ENCODE data around the gene IDH2.

The IDH2 gene

DNA sequence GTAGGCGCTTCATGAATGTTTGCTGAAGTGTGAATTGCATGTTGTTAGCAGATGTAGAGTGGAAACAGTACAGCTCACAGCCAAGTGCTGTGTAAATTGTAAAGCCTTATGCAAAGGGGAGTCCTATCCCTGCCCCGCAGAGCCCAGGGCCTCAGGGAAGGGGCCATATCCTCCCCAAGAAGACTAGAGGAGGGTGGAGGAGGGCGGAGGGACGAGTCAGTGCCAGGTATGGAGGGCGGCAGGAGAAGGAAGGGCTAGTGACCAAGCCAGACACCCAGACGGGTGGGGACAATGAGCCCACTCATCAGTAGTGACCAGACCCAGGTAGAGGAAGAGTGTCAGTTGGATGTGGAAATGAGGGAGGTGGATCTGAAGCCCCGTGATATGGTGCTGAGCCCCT is 56.0 kb downstream of the IDH2 start:
- TF ChIP-seq, protein P1, sequence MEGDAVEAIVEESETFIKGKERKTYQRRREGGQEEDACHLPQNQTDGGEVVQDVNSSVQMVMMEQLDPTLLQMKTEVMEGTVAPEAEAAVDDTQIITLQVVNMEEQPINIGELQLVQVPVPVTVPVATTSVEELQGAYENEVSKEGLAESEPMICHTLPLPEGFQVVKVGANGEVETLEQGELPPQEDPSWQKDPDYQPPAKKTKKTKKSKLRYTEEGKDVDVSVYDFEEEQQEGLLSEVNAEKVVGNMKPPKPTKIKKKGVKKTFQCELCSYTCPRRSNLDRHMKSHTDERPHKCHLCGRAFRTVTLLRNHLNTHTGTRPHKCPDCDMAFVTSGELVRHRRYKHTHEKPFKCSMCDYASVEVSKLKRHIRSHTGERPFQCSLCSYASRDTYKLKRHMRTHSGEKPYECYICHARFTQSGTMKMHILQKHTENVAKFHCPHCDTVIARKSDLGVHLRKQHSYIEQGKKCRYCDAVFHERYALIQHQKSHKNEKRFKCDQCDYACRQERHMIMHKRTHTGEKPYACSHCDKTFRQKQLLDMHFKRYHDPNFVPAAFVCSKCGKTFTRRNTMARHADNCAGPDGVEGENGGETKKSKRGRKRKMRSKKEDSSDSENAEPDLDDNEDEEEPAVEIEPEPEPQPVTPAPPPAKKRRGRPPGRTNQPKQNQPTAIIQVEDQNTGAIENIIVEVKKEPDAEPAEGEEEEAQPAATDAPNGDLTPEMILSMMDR (IDR thresholded peaks at IDR 0.05; ENCODE audit: low read depth, low read length): no peak
- no peak overlapping the region for H3K4me3 ChIP-seq (ENCODE audit: low read depth, low read length)

DNA sequence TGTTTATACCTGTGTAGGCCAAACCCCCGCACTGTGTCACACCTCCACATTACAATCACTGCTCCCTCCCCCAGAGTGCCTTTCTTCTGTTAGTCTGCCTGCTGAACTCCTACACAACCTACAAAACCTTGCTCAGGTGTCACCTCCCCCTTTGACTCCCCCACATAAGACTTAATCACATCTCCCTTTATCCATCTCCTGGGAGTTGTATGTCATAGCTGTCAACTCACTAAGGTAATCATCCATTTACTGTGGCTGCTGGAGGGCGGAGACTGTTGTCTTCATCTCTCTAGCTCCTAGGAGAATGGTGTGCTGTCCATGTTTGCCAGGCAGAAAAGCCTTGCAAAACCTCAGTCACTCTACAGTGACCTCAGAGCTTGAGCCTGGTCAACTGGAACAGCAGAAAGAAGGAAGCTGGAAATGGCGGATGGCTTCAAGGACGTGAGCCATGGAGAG is 57.3 kb downstream of the IDH2 start:
- no peak overlapping the region for H3K4me3 ChIP-seq (ENCODE audit: low read depth, low read length)
- TF ChIP-seq, protein P1 (IDR thresholded peaks at IDR 0.05; ENCODE audit: low read depth, low read length): no peak

DNA sequence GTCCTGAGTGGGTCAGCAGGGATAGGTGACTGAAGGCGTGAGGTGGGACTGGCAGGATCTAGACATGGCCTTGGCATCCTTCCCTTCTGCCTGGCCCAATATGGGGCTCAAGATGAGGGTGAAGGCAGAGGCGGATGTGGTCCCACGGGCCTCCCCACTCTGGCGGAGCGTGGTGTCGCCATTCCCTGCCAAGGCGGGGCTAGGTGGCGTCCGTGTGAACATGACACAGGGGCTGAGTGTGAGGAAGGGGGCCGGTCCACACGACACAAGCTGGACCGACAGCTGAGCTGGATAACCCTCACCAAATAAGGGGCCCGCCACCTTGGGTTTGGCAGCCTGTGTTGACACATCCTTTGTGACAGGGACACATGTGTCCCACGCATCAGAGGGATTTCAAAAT is 58.1 kb downstream of the IDH2 start:
- no peak overlapping the region for H3K4me3 ChIP-seq (ENCODE audit: low read depth, low read length)
- TF ChIP-seq, protein P1 (IDR thresholded peaks at IDR 0.05; ENCODE audit: low read depth, low read length): no peak

DNA sequence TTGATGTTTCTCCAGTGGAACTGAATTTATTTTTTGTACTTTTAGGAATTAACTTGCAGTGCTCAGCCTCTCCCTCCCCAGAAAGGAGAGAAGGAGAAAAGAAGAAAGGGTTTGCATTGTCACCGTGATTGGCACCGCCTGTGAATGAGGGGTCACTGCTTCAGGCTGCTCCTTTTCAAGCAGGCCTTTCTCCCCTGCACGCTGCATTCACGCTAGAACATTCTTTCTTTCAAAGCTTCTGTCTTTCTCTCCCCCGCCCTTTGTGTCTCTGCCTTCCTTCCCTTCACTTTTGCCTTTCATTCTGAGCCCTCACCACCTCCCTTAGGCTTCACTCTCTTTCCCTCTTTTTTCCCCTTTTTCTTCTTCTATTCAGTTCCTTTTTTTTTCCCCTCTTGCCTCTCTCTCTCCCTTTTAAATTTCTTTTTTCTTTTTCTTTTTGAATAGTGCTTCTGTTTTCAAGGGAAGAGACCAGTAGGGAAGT is 58.7 kb downstream of the IDH2 start:
- TF ChIP-seq, protein P1 (IDR thresholded peaks at IDR 0.05; ENCODE audit: low read depth, low read length): no peak
- H3K4me3 ChIP-seq (ENCODE audit: low read depth, low read length): no peak overlapping the region

DNA sequence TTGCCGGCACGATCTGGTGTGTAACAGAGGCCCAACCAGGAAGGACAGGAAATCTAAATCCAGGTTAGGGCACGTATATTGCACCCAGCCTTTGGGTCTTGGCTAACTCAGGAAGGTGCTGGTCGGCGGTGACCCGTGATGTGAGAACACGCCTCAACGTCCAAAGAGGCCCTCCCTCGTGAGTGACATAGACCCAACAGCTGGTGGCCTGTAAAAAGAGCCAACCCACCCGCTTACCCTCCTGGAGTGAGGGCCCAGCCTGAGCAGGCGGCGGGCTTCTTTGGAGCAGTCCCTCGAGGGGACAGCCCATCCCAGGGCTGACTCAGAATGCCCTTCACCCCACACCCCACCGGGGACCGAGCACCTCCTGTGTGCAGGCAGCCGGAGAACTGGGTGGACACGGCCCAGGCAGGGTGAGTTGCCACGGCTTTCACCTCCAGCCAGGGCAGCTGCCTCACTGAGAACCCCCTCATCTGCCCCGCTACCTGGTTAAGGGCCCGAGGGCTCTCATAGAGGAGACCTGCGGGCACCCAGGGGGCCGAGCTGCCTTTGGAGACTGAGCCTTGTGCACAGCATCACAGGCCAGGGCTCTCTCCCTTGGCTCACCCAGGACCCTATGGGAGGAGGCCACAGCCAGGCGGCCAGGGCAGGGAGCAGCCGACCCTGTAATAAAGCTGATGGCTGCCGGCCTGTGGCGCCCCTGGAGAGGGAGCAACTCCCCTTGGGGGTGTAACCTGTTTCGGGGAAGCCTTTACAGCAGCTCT is 59.3 kb downstream of the IDH2 start:
- TF ChIP-seq, protein P1 (IDR thresholded peaks at IDR 0.05; ENCODE audit: low read depth, low read length): no peak
- H3K4me3 ChIP-seq (ENCODE audit: low read depth, low read length): no peak overlapping the region

DNA sequence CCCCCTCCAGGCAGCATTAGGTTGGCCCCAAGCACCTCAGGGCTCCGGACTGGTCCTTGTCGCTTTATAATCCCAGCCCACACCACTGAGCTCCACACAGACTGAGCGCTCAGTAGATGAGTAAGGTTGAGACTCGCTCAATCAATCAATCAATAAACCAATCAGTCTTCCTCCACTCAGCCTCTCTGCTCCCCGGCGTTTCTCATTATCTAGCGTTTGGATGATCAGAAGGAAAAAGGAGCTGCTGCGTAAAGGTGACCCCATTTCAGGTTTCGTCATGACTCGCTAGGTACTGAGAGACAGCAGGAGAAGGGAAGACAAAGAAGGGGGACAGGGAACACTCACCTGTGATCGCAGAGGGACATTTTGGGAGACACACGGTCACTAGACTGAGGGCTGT is 59.9 kb downstream of the IDH2 start:
- H3K4me3 ChIP-seq (ENCODE audit: low read depth, low read length): no peak overlapping the region
- TF ChIP-seq, protein P1 (IDR thresholded peaks at IDR 0.05; ENCODE audit: low read depth, low read length): no peak

DNA sequence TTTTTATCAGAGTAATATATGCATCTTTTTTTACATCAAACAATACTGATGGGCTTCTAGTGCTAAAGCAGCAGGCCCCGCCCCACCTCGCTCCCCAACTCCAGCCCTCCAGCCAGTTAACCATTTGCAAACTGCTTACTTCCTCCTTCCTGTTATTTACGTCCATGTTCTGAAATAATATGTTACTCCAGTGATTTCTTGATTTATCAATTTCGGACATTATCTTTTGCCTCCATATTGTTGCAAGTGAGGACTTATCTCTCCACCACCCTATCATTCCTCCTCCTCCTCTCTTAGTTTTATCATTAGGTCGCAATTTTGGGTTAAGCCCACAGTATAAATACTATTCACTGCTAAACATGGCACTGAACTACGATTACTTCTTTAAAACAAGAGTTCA is 61.6 kb downstream of the IDH2 start:
- TF ChIP-seq, protein P1 (IDR thresholded peaks at IDR 0.05; ENCODE audit: low read depth, low read length): no peak
- H3K4me3 ChIP-seq (ENCODE audit: low read depth, low read length): no peak overlapping the region
